Posterior vena cava (tissue), 2 donors: ENCODE data around the gene GCLM. TPM values are rescaled to one million over a fixed set of nuclear protein-coding genes. Genes with fewer than 3 reads are reported as not detected.
"Not testable (repeated sequence)": the region's sequence is repeated elsewhere in the genome, so short reads cannot be mapped to it uniquely, and the experiment has no call there.

Experiments used
- DNase-seq: peaks from one replicate; pipeline ENCODE4 v3.0.0-alpha.2; 2020; ENCODE audit warnings: low spot score
- intact Hi-C, 2 donors: fragments of 100-400 bp; cut with DNase I; formaldehyde crosslinking; loops; one replicate each; pipeline versions ENCODE4 v1.14.1 to v1.14.2; 2022 to 2023
- total RNA-seq, 2 donors: library from RNA; stranded (reverse); fragmentation: NEBNext Ultra II Directional; extraction: Animal tissue kit (Norgen Biotek cat#: 25700); gene quantifications; one replicate each; pipeline ENCODE4 v1.2.1, GENCODE V29; 2021
- donor health status: DM: yes; HTN: yes; CAD: no.
- donor health status: DM: yes; HTN: yes; CAD: no.

GCLM gene
- total RNA-seq, 2 donors from 2014 or later = 9.7 to 16.8 TPM

DNA sequence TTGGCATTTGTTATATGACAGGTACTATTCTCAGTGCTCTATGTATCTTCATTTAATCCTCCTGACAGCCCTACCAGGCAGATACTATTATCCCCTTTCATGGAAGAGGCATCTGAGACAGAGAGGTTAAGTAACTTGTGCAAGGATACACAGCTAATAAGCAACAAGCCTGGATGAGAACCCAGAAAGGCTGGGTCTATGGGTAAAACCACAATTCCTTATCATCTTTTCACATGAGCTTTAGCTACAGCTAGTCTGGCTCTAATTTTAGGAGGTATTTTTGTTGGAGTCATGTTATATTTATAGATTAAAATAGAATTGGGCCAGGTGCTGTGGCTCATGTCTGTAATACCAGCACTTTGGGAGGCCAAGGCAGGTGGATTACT is 57.9 kb downstream of the GCLM start:
- DNase-seq = no peak
- intact Hi-C loops = no loop called here

GRCh38 chr1:93850687-93851326 is 58.4 kb downstream of the GCLM start:
- DNase-seq = peak; percentile 87
- intact Hi-C loops = not testable (repeated sequence)

DNA sequence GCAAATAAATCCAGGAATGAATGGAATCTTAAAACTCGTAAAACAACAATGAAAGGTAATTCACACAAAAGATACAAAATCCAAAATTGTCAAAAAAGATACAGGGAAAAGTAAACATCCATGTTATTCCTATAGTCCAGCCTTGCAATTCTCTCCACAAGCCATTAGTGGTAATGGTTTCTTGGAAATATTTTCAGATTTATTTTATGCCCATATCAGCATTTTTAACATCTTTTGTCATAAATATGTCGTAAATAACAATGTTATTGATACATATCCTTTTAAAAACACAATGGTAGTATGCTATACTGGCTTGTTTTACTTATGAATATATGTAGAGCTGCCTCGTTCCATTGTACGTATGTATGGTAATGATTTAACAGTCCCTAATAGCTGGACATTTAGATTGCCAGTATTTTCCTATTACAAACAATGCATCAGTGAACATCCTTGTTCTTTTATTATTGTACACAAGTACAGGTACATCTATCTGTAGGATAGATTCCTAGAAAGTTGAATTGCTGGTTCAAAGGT is 60.8 kb downstream of the GCLM start:
- no peak for DNase-seq
- intact Hi-C loops = loop anchor here in 1 of 2 donors (10.0 kb wide), 2 partner anchors 224 to 414 kb away; no protein-coding TSS in a partner anchor

DNA sequence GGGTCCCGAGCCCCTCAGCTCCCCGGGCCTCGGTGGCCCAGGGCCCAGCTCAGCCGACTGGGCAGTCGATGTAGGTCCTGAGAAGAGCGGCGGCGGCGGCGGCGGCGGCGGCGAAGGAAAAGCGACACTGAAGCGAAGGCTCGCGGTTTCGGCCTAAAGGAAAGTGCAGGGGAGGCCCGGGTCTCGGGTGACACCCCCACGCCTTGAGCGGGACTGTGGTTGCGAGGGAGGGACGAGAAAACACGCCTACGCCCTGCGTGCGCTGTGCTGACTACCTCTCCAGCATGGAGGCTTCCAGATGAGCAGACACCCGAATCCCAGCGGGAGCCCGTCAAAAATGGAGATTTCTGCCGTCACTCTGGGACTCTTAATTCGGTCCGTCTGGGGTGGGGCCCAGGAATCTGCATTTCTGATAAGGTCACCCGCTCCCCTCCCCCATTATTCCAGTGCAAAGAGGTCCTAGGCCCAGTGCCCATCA is 61.4 kb downstream of the GCLM start:
- peak; percentile 91 for DNase-seq
- intact Hi-C loops = loop anchor here in 1 of 2 donors (10.0 kb wide), 2 partner anchors 223 to 413 kb away; no protein-coding TSS in a partner anchor

DNA sequence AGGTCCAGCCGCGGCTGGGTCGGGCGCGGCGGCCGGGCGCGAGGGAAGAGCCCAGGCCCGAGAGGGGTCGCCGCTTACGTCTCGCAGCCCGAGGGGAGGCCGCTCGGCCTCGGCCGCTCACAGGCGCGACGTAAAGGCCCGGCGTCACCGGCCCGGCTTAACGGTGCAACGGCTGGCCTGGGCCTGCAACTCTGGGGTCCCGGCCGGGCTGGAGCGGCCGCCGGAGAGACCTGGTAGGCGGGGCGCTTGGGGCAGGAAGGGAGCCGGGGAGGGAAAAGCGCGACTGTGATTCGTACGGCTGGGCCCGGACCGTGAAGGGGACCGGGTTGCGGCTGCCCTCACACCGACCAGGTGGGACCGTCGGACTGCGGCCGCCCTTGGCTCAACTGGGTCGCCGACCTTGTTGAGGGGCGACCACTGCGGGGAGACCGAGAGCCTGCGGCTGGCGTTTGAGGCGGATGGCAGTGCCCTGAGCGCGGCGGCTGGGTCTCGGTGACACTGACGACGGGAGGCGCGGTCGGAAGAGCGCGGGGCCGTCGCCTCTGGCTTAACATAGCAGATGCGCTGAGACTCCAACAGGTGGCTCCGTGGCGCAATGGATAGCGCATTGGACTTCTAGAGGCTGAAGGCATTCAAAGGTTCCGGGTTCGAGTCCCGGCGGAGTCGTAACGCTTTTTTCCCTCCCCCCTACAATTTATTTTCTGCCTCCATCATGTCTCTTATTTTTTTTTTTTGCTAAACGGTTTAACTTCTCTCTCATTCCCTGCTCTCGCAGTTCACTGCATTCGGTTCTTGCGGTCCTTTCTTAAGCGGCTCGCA is 62.0 kb downstream of the GCLM start:
- peak; percentile 96 for DNase-seq
- intact Hi-C loops = loop anchor here in 1 of 2 donors (10.0 kb wide), 2 partner anchors 222 to 412 kb away; no protein-coding TSS in a partner anchor

DNA sequence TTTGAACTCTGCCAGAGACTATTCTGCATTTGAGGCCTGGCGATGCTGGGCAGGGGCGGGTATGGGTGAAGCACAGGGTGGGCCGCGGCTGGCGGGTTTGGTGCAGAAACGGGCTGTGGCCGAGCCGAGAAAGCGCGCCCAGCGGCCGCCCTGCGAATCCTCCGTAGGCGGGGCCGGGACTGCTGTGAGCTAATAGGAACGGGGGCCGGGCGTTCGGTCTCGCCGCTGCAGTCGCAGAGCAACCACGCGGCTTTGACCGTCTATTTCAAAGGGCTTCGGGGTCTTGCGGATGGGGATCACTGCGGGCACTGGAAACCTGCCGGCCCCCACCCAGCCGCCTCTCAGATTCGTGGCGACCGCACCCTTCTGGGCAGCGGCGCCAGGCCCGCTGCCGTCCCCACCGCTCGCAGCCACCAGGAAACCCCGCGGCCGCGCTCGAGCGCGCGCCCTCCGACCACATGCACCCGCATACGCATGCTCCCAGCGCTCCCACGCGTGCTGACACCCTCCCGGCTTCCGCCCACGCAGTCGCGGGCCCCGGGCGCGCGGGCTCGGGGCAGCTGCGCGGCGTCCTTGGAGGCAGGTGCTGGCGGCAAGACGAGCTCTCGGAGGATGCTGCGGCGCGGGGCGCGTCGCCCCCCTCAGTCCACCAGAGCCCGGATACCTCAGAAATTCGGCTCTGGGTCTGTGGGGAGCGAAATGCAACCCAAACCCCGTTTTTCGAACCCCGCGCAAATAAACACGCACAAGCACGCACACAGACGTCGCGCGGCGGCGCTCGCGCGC is 62.8 kb downstream of the GCLM start:
- peak; percentile 97 for DNase-seq
- intact Hi-C loops = loop anchor here in 1 of 2 donors (10.0 kb wide), 2 partner anchors 222 to 412 kb away; no protein-coding TSS in a partner anchor

- intact Hi-C loops = loop anchor here in 1 of 2 donors (10.0 kb wide), 2 partner anchors 221 to 411 kb away; no protein-coding TSS in a partner anchor
- DNase-seq = no peak
Observed at GRCh38 chr1:93845538-93846205, 63.6 kb downstream of the GCLM start.

GRCh38 chr1:93844262-93845045 is 64.8 kb downstream of the GCLM start:
- intact Hi-C loops = loop anchor here in 1 of 2 donors (10.0 kb wide), 2 partner anchors 220 to 410 kb away; no protein-coding TSS in a partner anchor
- no peak for DNase-seq

- DNase-seq = no peak
- intact Hi-C loops = loop anchor here in 1 of 2 donors (10.0 kb wide), 2 partner anchors 218 to 408 kb away; no protein-coding TSS in a partner anchor
Observed at GRCh38 chr1:93842750-93843500, 66.3 kb downstream of the GCLM start.

GRCh38 chr1:93841771-93842170 is 67.5 kb downstream of the GCLM start:
- no peak for DNase-seq
- intact Hi-C loops = loop anchor here in 1 of 2 donors (10.0 kb wide), 2 partner anchors 217 to 407 kb away; no protein-coding TSS in a partner anchor

- no peak for DNase-seq
- intact Hi-C loops = loop anchor here in 1 of 2 donors (10.0 kb wide), 2 partner anchors 216 to 406 kb away; no protein-coding TSS in a partner anchor
Observed at GRCh38 chr1:93840956-93841482, 68.2 kb downstream of the GCLM start.

DNA sequence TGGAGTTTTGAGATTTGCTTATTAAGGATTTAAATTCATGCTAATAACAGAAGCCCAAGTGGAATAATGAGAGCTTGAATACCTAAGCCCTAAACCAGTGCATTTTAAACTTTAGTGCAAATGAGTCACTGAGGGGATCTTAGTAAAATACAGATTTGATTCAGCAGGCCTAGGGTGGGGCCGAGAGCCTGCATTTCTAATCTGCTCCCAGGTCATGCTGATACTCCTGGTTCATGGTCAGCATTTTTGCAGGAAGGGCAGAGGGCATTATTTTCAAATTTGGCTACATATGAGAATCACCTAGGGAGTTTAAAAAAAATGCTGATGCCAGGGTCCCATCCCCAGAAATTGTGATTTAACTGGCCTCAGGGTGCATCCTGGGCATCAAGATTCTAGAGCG is 69.5 kb downstream of the GCLM start:
- DNase-seq = no peak
- intact Hi-C loops = loop anchor here in 1 of 2 donors (10.0 kb wide), 2 partner anchors 215 to 405 kb away; no protein-coding TSS in a partner anchor

DNA sequence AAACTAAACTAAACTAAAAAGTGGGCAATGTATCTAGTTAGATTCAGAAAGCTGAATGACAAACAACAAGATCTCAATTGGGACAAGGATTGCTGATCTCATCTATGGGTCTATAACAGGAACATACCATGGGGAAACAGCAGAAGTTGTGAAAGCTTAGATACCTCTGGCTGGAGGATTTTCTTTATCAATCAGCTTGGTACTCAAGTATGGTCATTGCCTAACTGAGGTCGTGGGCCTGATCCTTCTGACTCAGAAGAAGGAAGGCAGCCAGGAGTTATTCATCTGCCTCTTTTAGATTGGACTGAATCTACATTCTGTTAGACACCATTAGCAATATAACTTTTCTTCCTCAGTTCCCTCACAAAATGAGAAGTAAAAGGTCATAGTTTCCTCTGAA is 69.9 kb downstream of the GCLM start:
- intact Hi-C loops = no loop called here
- no peak for DNase-seq

DNA sequence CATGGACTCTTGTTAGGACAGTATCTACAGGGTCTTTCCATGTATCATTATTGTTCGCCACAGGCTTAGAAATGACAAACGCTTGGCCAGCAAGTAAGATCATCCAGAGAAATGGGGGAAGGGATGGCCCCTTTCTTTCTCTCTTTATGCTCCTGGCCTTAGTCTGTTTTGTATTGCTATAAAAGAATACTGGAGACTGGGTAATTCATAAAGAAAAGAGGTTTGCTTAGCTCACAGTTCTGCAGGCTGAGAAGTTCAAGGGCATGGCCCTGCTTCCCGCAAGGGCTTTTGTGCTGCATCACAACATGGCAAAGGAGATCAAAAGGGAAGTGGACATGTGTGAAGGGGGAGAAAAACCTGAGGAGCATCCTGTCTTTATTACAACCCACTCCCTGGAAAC is 71.3 kb downstream of the GCLM start:
- no peak for DNase-seq
- intact Hi-C loops = no loop called here
